Loucy (cell line): ENCODE results near the gene ADIG.

Experiments
- H2AFZ ChIP-seq: fragments of 200-600 bp; sonication (generic); 2 replicates; pipeline ENCODE4 v1.6.0; 2016; ENCODE audit warnings: antibody characterized with exemption, mild to moderate bottlenecking, low read length, moderate library complexity
- H3F3A ChIP-seq: fragments of 200-600 bp; 2 replicates; pipeline ENCODE4 v1.6.0; 2016; ENCODE audit warnings: antibody characterized with exemption, low read depth, mild to moderate bottlenecking
- H3K27me3 ChIP-seq: fragments of 200-600 bp; sonication (generic); 2 replicates; pipeline ENCODE4 v1.6.1; 2014; ENCODE audit warnings: low read length, mild to moderate bottlenecking; ENCODE audit not compliant: insufficient read depth, poor library complexity, severe bottlenecking
- H3K36me3 ChIP-seq: fragments of 200-600 bp; sonication (generic); 2 replicates; pipeline ENCODE4 v1.6.1; 2016; ENCODE audit warnings: low read length; ENCODE audit not compliant: insufficient read depth
- H3K4me1 ChIP-seq: fragments of 200-600 bp; sonication (generic); 2 replicates; pipeline ENCODE4 v1.5.1; 2014; ENCODE audit warnings: low read length, mild to moderate bottlenecking; ENCODE audit not compliant: insufficient read depth, poor library complexity, severe bottlenecking
- H3K4me2 ChIP-seq: fragments of 200-600 bp; sonication (generic); 2 replicates; pipeline ENCODE4 v1.6.0; 2014; ENCODE audit warnings: antibody characterized with exemption, low read length, low read depth, mild to moderate bottlenecking; ENCODE audit not compliant: poor library complexity, severe bottlenecking
- H3K4me3 ChIP-seq: fragments of 200-600 bp; sonication (generic); 2 replicates; pipeline ENCODE4 v1.5.1; 2014; ENCODE audit warnings: low read length, mild to moderate bottlenecking, mixed read lengths; ENCODE audit not compliant: poor library complexity, severe bottlenecking
- H3K79me2 ChIP-seq: fragments of 200-600 bp; sonication (generic); 2 replicates; pipeline ENCODE4 v1.6.1; 2014; ENCODE audit warnings: low read length; ENCODE audit not compliant: insufficient read depth
- H3K9ac ChIP-seq: fragments of 200-600 bp; sonication (generic); 2 replicates; pipeline ENCODE4 v1.6.0; 2014; ENCODE audit warnings: mild to moderate bottlenecking, low read depth, low read length, moderate library complexity; ENCODE audit not compliant: poor library complexity, severe bottlenecking
- H3K9me2 ChIP-seq: fragments of 200-600 bp; sonication (generic); replicated peaks from 2 replicates; pipeline ENCODE4 v1.6.1; 2016; ENCODE audit warnings: low read depth, low read length, mixed read lengths
- H3K9me3 ChIP-seq: fragments of 200-600 bp; sonication (generic); 2 replicates; pipeline ENCODE4 v1.6.1; 2014; ENCODE audit warnings: mild to moderate bottlenecking, antibody characterized with exemption, low read length, low read depth; ENCODE audit not compliant: insufficient read depth
- H4K20me1 ChIP-seq: fragments of 200-600 bp; sonication (generic); 2 replicates; pipeline ENCODE4 v1.6.0; 2014; ENCODE audit warnings: antibody characterized with exemption, low read length, mild to moderate bottlenecking; ENCODE audit not compliant: insufficient read depth, poor library complexity, severe bottlenecking
- CTCF ChIP-seq: fragments of 200-600 bp; sonication (generic); conservative IDR thresholded peaks from 2 replicates; pipeline ENCODE4 v1.5.1; 2014; ENCODE audit warnings: mild to moderate bottlenecking, antibody characterized with exemption, low read length
- EZH2phosphoT487 ChIP-seq: fragments of 200-600 bp; IDR thresholded peaks from 2 replicates; pipeline ENCODE4 v1.6.1; 2018; ENCODE audit warnings: antibody characterized with exemption, mild to moderate bottlenecking, moderate library complexity, borderline replicate concordance

Gene ADIG

DNA sequence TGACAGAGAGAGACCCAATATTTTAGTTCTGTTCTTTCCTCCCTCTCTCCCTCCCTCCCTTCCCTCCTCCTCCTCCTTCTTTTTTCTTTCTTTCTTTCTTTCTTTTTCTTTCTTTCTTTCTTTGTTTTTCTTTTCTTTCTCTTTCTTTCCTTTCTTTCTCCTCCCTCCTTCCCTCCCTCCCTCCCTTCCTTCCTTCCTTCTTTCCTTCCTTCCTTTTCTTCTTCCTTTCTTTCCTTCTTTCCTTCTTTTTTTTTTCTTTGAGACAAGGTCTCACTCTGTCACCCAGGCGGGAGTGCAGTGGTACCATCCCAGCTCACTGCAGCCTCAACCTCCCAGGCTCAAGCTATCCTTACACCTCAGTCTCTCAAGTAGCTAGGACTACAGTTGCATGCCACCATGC is 49.0 kb downstream of the ADIG start:
- Histone ChIP-seq H3K4me1 (no peaks in the 10 kb centered on the region), H3F3A (no peaks in the 10 kb centered on the region), H3K4me3 (no peak overlapping the region), H3K79me2 (no peaks in the 10 kb centered on the region), H2AFZ (no peak overlapping the region), H3K9me3 (no peaks in the 10 kb centered on the region), H3K27me3 (no peaks in the 10 kb centered on the region), H3K4me2 (no peak overlapping the region), H4K20me1 (no peaks in the 10 kb centered on the region), H3K9me2 (no peaks in the 10 kb centered on the region), H3K36me3 (no peaks in the 10 kb centered on the region), H3K9ac (no peak overlapping the region)
- no peak for TF ChIP-seq CTCF
- TF ChIP-seq EZH2phosphoT487 = no peak

- Histone ChIP-seq H3K4me3 (no peak overlapping the region), H3K4me1 (no peaks in the 10 kb centered on the region), H3K9ac (no peak overlapping the region), H3K9me2 (no peaks in the 10 kb centered on the region), H3K27me3 (no peaks in the 10 kb centered on the region), H2AFZ (no peak overlapping the region), H4K20me1 (no peaks in the 10 kb centered on the region), H3K36me3 (no peaks in the 10 kb centered on the region), H3F3A (no peaks in the 10 kb centered on the region), H3K4me2 (no peak overlapping the region), H3K79me2 (no peaks in the 10 kb centered on the region), H3K9me3 (no peaks in the 10 kb centered on the region)
- TF ChIP-seq EZH2phosphoT487 (no peak), CTCF (no peak)
Observed at GRCh38 chr20:38630727-38631126, 49.7 kb downstream of the ADIG start.

DNA sequence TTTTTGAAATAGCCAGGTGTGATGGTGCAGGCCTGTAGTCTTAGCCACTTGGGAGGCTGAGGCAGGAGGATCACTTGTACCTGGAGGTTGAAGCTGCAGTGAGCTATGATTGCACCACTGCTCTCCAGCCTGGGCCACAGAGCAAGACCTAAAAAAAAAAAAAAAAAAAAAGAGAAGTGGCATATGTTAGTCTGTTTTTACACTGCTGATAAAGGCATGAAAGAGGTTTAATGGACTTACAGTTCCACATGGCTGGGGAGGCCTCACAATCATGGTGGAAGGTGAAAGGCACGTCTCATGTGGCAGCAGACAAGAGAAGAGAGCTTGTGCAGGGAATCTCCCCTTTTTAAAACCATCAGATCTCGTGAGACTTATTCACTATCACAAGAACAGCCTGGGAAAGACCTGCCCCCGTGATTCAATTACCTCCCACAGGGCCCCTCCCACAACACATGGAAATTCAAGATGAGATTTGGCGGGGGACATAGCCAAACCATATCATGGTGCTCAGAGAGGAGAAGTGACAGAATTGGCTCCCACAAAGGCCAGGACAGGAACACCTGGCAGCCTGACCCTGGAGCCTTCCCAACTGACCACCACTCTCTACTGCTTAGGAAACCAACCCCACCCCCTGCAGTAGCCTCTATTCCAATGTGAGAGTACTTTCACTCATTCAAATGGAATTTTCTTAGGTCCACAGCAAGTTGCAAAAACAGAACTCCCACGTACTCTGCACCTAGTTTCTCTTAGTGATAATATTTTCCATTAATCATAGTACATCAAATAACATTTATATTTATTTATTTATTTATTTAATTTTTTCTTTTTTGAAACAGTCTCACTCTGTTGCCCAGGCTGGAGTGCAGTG is 50.4 kb downstream of the ADIG start:
- Histone ChIP-seq H3K9me2 (no peaks in the 10 kb centered on the region), H3K4me2 (no peak overlapping the region), H3K27me3 (no peaks in the 10 kb centered on the region), H4K20me1 (no peaks in the 10 kb centered on the region), H3K4me3 (no peak overlapping the region), H3F3A (no peaks in the 10 kb centered on the region), H3K79me2 (no peaks in the 10 kb centered on the region), H3K9me3 (no peaks in the 10 kb centered on the region), H3K9ac (no peak overlapping the region), H3K36me3 (no peaks in the 10 kb centered on the region), H3K4me1 (no peaks in the 10 kb centered on the region), H2AFZ (no peak overlapping the region)
- TF ChIP-seq EZH2phosphoT487 = no peak
- TF ChIP-seq CTCF = no peak
